GM12878 (cell line): Measurements from ENCODE around the gene KHDC1L.

Experiments
- CTCF ChIP-seq, 3 experiments: IDR thresholded peaks in 2 of 3; conservative IDR thresholded peaks in 1 of 3; 2 replicates each; pipeline ENCODE4 v1.5.1; 2011; ENCODE audit warnings: low read depth in 3 of 3, low read length in 3 of 3, mild to moderate bottlenecking in 3 of 3, control low read depth in 2 of 3, moderate library complexity in 2 of 3, inconsistent platforms in 1 of 3, mixed read lengths in 1 of 3; ENCODE audit not compliant: control insufficient read depth in 2 of 3, insufficient read depth in 1 of 3; ENCODE audit errors: extremely low read depth in 1 of 3
- E2F8 ChIP-seq: fragments of 450-650 bp; IDR thresholded peaks from 2 replicates; pipeline ENCODE4 v1.6.1; 2018; ENCODE audit warnings: mild to moderate bottlenecking, low read depth, moderate library complexity; ENCODE audit not compliant: partially characterized antibody
- EGR1 ChIP-seq, 2 experiments: IDR thresholded peaks; 1 replicate in 1 of 2; 2 replicates in 1 of 2; pipeline ENCODE4 v1.6.1; 2011 to 2012; ENCODE audit warnings: low read depth in 2 of 2, low read length in 2 of 2, borderline replicate concordance in 1 of 2, mild to moderate bottlenecking in 1 of 2, moderate library complexity in 1 of 2
- HSF1 ChIP-seq: fragments of 150-350 bp; IDR thresholded peaks from 2 replicates; pipeline ENCODE4 v1.6.1; 2014; ENCODE audit warnings: mild to moderate bottlenecking, low read depth, low read length
- MEF2A ChIP-seq: IDR thresholded peaks from 2 replicates; pipeline ENCODE4 v1.6.1; 2011; ENCODE audit warnings: low read depth, mild to moderate bottlenecking, low read length, moderate library complexity; ENCODE audit not compliant: insufficient read depth
- MEF2B ChIP-seq: fragments of 450-650 bp; IDR thresholded peaks from 2 replicates; pipeline ENCODE4 v1.6.1; 2018; ENCODE audit warnings: mild to moderate bottlenecking, moderate library complexity; ENCODE audit not compliant: partially characterized antibody, poor library complexity, severe bottlenecking
- POLR2AphosphoS5 ChIP-seq: IDR thresholded peaks from 2 replicates; pipeline ENCODE4 v1.6.1; 2011; ENCODE audit warnings: mild to moderate bottlenecking, low read length, inconsistent platforms
- RAD21 ChIP-seq: IDR thresholded peaks from 2 replicates; pipeline ENCODE4 v1.6.1; 2011; ENCODE audit warnings: mild to moderate bottlenecking, low read depth, low read length, moderate library complexity; ENCODE audit not compliant: insufficient read depth
- ZNF384 ChIP-seq: IDR thresholded peaks from 2 replicates; pipeline ENCODE4 v1.6.1; 2012; ENCODE audit warnings: low read depth, mild to moderate bottlenecking, low read length, improper control_type of control experiment, borderline replicate concordance

GRCh38 chr6:73264446-73264845 is 39.1 kb upstream of the KHDC1L start:
- TF ChIP-seq E2F8 = no peak
- no peak for TF ChIP-seq CTCF (IDR thresholded peaks at IDR 0.05 in 2 of 3, conservative IDR thresholded peaks at IDR 0.05 in 1 of 3; ENCODE audit: control insufficient read depth in 2 of 3, extremely low read depth in 1 of 3, insufficient read depth in 1 of 3, low read depth in 3 of 3, low read length in 3 of 3)
- no peak for TF ChIP-seq MEF2B
- TF ChIP-seq HSF1 = no peak
- no peak for TF ChIP-seq ZNF384
- no peak for TF ChIP-seq EGR1 (IDR thresholded peaks at IDR 0.05; ENCODE audit: borderline replicate concordance in 1 of 2, low read depth in 2 of 2, low read length in 2 of 2)
- TF ChIP-seq POLR2AphosphoS5 = no peak
- TF ChIP-seq MEF2A = no peak
- no peak for TF ChIP-seq RAD21
